Measurements from ENCODE around the gene ATG7.

DNA sequence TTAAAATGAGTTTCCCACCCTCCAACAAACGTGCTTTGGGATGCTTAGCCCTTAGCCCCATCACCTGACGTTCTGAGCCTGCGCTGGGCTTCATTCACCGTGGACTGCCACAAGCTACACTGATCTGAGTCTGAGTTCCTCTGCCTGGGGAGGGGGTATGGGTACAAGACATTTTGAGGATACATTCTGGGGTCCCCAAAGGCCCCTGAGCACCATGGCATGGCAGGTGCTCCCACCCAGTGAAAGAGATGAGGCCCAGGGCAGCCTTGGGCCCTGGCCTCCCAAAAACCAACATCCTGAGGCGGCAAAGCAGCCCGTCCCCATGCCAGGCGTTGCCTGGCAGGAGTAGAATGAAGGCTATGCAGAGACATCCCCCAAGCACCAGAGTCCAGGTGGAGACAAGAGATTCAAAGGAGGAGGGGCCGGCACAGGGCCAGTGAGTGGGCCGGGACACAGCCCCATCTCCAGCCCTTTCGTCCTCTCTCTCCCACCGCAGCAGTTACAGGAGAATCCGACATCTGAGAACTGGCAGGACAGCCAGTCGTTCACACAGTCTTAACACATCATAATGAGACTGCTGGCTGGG, 297.1 kb downstream of the ATG7 start:
- TF ChIP-seq, protein P1, sequence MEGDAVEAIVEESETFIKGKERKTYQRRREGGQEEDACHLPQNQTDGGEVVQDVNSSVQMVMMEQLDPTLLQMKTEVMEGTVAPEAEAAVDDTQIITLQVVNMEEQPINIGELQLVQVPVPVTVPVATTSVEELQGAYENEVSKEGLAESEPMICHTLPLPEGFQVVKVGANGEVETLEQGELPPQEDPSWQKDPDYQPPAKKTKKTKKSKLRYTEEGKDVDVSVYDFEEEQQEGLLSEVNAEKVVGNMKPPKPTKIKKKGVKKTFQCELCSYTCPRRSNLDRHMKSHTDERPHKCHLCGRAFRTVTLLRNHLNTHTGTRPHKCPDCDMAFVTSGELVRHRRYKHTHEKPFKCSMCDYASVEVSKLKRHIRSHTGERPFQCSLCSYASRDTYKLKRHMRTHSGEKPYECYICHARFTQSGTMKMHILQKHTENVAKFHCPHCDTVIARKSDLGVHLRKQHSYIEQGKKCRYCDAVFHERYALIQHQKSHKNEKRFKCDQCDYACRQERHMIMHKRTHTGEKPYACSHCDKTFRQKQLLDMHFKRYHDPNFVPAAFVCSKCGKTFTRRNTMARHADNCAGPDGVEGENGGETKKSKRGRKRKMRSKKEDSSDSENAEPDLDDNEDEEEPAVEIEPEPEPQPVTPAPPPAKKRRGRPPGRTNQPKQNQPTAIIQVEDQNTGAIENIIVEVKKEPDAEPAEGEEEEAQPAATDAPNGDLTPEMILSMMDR (IDR thresholded peaks at IDR 0.05): no peak
- TF ChIP-seq EZH2 (IDR thresholded peaks at IDR 0.05) (no peak), EZH2phosphoT487 (IDR thresholded peaks at IDR 0.05) (no peak)

All from neural progenitor cell (in vitro differentiated cells).